Esophagus squamous epithelium (tissue), 4 donors: Measurements from ENCODE around the gene TBP.

Experiments
- CTCF ChIP-seq, 6 experiments: fragments of 450-650 bp in 4 of 6; fragments of 200-600 bp in 2 of 6; sonication (generic) in 2 of 6; IDR thresholded peaks; one replicate each; pipeline ENCODE4 v1.5.1; 2016 to 2019; ENCODE audit warnings: antibody characterized with exemption in 6 of 6, mild to moderate bottlenecking in 4 of 6, moderate library complexity in 4 of 6
- POLR2A ChIP-seq, 4 donors: fragments of 450-650 bp; IDR thresholded peaks; one replicate each; pipeline ENCODE4 v1.6.1; 2017; ENCODE audit warnings: antibody characterized with exemption in 4 of 4, mild to moderate bottlenecking in 4 of 4, moderate library complexity in 3 of 4

DNA sequence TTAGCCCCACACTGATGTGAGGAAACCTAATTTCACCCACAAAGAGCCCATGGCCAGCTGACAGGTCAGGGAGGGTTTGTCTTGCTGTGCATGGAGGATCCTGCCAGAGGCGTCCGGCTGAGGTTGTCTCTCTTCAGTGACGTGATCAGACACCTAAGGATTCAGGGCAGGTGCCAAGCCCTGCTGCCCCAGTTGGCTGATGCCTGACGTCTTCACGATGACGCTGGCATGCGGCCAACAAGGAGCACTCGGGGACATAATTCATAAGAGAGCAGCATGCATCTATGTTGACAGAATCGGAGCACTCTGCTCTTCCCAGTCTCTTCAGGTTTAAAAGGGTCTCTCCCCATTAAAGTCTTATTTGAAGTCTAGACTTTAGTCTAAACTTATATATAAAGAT, 48.9 kb upstream of the TBP start:
- TF ChIP-seq CTCF (IDR thresholded peaks at IDR 0.05) (no peak), POLR2A (IDR thresholded peaks at IDR 0.05) (no peak)
